ENCODE results near the gene LHX4. TPM values are rescaled to one million over a fixed set of nuclear protein-coding genes. Genes with fewer than 3 reads are reported as not detected.

Gene LHX4
- total and polyA plus RNA-seq, 10 of the 15 experiments (the other 5 are each of a cell fraction or from before 2014, with no cell fraction given) = 0.05 to 0.80 (median 0.32) TPM; not detected in 6

GRCh38 chr1:180274221-180274620, 44.2 kb downstream of the LHX4 start:
- BruUV-seq (replicated peaks) = no TSS peak

More at GRCh38 chr1:180274221-180274620, 44.2 kb downstream of the LHX4 start:
- CTCF ChIA-PET = interaction anchor here (1.1 kb wide), 1 partner anchor 13 kb away, joined by 3 read pairs; no protein-coding TSS in a partner anchor
- DNase-seq (ENCODE audit: low read depth, low spot score) (no peak), FAIRE-seq (no peak), ATAC-seq (no peak)
- Histone ChIP-seq H3K27ac (ENCODE audit: control insufficient read depth, insufficient read depth) (no peak overlapping the region), H3K9me3 (replicated peaks; ENCODE audit: control insufficient read depth, insufficient read depth, low read length) (no peaks in the 10 kb centered on the region), H3K79me2 (ENCODE audit: control insufficient read depth, insufficient read depth, low read length) (no peaks in the 10 kb centered on the region), H2AFZ (ENCODE audit: control insufficient read depth, low read depth, low read length) (no peak overlapping the region), H3K27me3 (replicated peaks in 1 of 2; ENCODE audit: control insufficient read depth in 2 of 2, insufficient read depth in 2 of 2, low read length in 1 of 2) (no peaks in the 10 kb centered on the region), H3K4me2 (ENCODE audit: control insufficient read depth, insufficient read depth) (no peak overlapping the region), H3K9ac (ENCODE audit: control insufficient read depth, insufficient read depth, low read length) (no peak overlapping the region), H3K36me3 (ENCODE audit: control insufficient read depth in 2 of 2, insufficient read depth in 2 of 2, low read length in 1 of 2) (peaks cover 4 to 8% of the 10 kb centered on the region in 2 experiments), H3K4me1 (ENCODE audit: control insufficient read depth, insufficient read depth, low read length) (no peaks in the 10 kb centered on the region; the same call in 1 of the 2 replicates), H3K4me3 (no peak overlapping the region), H4K20me1 (ENCODE audit: control insufficient read depth, insufficient read depth) (no peaks in the 10 kb centered on the region)
- SMC1A ChIA-PET (ENCODE audit: uncharacterized antibody, unreplicated experiment) = interaction anchor here (0.7 kb wide), 1 partner anchor 135 kb away, joined by 3 read pairs; no protein-coding TSS in a partner anchor
- POLR2A ChIA-PET = interaction anchor here (1.4 kb wide), 1 partner anchor 11 kb away, joined by 4 read pairs; no protein-coding TSS in a partner anchor
- 93% methylated on average over 11 of the region's 11 CpGs for WGBS (ENCODE audit: insufficient coverage, insufficient replicate concordance, low lambda C conversion rate, missing lambda C conversion rate)
- RAD21 ChIA-PET (ENCODE audit: unreplicated experiment) = no interaction called here
- TF ChIP-seq ESRRA (IDR thresholded peaks at IDR 0.05; ENCODE audit: low read length) (no peak), MTA2 (IDR thresholded peaks at IDR 0.05; ENCODE audit: low read depth) (no peak), TCF12 (IDR thresholded peaks at IDR 0.05; ENCODE audit: low read depth, low read length) (no peak), NKRF (conservative IDR thresholded peaks at IDR 0.05) (no peak), SMC3 (IDR thresholded peaks at IDR 0.05; ENCODE audit: borderline replicate concordance, low read length) (no peak), EGR1 (IDR thresholded peaks at IDR 0.05; ENCODE audit: borderline replicate concordance in 1 of 2, low read depth in 2 of 2, low read length in 2 of 2) (no peak), ZSCAN29 (IDR thresholded peaks at IDR 0.05) (no peak), GABPA (IDR thresholded peaks at IDR 0.05; ENCODE audit: low read depth) (no peak), CTCF (IDR thresholded peaks at IDR 0.05 in 2 of 3, conservative IDR thresholded peaks at IDR 0.05 in 1 of 3; ENCODE audit: control insufficient read depth in 2 of 3, extremely low read depth in 1 of 3, insufficient read depth in 1 of 3, low read depth in 3 of 3, low read length in 3 of 3) (no peak)
- intact Hi-C loops (cut with micrococcal nuclease; ENCODE audit: unreplicated experiment) (no loop called here), in situ Hi-C loops (cut with MboI) (no loop called here)
